Posterior vena cava (tissue), 2 donors: ENCODE data around the gene TACC2. TPM values are rescaled to one million over a fixed set of nuclear protein-coding genes. Genes with fewer than 3 reads are reported as not detected.
"Not testable (repeated sequence)": the region's sequence is repeated elsewhere in the genome, so short reads cannot be mapped to it uniquely, and the experiment has no call there.

Source experiments
- DNase-seq: peaks from one replicate; pipeline ENCODE4 v3.0.0-alpha.2; 2020; ENCODE audit warnings: low spot score
- intact Hi-C, 2 donors: fragments of 100-400 bp; cut with DNase I; formaldehyde crosslinking; loops; one replicate each; pipeline versions ENCODE4 v1.14.1 to v1.14.2; 2022 to 2023
- total RNA-seq, 2 donors: library from RNA; stranded (reverse); fragmentation: NEBNext Ultra II Directional; extraction: Animal tissue kit (Norgen Biotek cat#: 25700); gene quantifications; one replicate each; pipeline ENCODE4 v1.2.1, GENCODE V29; 2021
- donor health status: DM: yes; HTN: yes; CAD: no.
- donor health status: DM: yes; HTN: yes; CAD: no.

The TACC2 gene
- total RNA-seq, 2 donors from 2014 or later, result 54.6 to 75.8 TPM

DNA sequence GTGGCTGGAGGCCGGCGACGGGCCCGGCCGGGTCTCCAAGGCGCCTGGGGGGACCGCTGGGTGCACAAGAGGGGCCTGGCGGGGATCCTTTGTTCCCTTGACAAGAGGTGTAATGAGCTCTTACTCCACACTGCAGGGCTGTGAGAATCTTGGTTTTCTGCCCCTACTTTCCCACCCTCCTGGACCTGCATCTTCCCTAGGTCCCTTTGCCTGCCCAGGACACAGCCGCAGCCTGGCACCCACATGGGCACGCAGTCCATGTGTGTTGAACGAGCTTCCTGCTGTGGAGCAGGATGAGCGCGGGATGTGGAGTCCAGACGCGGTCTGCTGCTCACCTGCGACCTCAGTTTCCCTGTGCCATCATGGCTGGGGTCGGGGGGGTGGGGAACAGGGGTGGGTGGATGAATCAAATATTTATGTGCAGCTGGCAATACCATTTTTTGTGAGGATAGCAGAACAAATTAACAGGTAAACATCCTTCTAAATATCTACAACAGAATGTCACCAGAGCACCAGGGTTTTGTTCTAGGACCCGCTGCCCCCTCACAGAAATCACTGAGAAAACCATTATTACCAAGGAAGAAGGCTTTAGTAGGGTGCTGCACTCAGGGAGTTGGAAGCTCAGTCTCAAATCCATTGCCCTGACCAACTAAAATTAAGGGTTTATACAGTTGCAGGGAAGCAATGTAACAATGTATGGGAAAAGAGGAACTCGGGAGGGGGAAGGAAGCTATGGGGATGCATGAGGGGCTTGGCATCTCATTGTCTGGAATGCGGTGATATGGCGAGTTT lies 13.5 kb upstream of the TACC2 start:
- intact Hi-C loops, result loop anchor here in 1 of 2 donors (5.0 kb wide), 1 partner anchor 48 kb away; the partner anchor contains the start of gene ATE1
- DNase-seq, result no peak

DNA sequence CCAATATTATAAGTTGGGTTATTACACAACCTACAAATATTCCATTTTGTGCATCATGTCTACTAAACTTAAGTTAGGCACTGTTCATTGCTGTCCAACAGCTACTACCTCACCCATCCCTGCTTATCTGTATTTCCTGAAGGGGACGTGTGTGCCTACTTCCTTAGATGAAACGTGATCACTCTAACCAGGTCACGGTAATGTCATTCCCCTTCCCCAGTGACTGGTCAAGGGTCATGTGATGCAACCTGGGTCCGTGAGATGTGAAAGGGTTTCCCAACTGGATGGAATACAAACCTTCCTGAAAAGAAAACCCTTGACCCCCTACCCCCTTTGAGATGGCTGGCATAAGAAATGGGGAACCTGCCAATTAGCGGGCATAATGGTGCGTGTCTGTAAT lies 12.4 kb upstream of the TACC2 start:
- intact Hi-C loops, result loop anchor here in 1 of 2 donors (5.0 kb wide), 1 partner anchor 49 kb away; the partner anchor contains the start of gene ATE1
- DNase-seq, result no peak

DNA sequence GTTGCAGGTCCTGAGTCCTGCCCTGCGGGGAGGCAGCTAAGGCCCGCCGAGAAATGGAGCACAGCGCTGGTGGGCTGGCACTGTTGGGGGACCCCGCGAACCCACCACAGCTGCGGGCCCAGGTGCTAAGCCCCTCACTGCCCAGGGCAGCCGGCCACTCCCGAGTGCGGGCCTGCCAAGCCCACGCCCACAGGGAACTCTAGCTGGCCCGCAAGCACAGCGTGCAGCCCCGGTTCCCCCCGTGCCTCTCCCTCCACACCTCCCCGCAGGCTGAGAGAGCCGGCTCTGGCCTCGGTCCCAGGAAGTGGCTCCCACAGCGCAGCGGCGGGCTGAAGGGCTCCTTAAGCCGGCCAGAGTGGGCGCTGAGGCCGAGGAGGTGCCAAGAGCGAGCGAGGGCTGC lies 10.5 kb upstream of the TACC2 start:
- intact Hi-C loops, result loop anchor here in 1 of 2 donors (5.0 kb wide), 1 partner anchor 51 kb away; the partner anchor contains the start of gene ATE1
- no peak for DNase-seq

DNA sequence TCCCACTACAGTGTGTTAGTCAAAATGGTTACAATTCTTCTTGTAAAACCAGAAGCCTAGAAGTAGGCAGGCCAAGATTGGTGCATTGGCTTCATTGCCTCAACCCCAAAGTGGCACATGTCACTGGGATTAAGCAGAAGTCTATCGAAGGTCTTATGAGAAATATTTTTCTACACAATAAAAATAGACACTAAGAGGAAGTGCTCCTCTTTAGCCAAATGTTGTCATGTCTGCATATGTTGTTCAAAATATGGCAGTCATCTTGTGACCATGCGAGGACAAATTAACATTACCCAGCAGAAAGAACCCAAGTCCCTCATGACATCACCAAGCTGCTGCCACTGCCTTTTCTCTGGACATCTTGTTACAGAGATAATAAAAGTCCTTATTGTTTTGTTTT lies 7.6 kb upstream of the TACC2 start:
- no peak for DNase-seq
- intact Hi-C loops, result loop anchor here in 1 of 2 donors (10.0 kb wide), 1 partner anchor 393 kb away; the partner anchor contains the start of gene PLEKHA1

DNA sequence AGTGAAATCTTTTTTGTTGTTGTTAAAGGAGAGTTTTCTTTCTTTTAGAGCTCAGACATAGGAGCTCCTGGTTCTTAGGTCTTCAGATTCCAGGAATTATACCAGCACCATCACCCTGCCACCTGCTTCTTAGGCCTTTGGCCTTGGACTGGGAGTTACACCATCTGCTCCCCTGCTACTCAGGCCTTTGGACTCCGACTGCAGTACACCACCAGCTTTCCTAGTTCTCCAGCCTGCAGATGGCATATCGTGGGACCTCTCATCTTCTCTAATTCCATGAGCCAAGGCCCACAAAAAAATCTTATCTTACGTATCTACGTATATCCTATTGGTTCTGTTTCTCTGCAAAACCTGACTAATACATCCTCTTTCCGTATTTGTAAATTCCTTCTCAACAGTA lies 5.1 kb upstream of the TACC2 start:
- DNase-seq, result no peak
- intact Hi-C loops, result loop anchor here in 1 of 2 donors (10.0 kb wide), 1 partner anchor 391 kb away; the partner anchor contains the start of gene PLEKHA1

DNA sequence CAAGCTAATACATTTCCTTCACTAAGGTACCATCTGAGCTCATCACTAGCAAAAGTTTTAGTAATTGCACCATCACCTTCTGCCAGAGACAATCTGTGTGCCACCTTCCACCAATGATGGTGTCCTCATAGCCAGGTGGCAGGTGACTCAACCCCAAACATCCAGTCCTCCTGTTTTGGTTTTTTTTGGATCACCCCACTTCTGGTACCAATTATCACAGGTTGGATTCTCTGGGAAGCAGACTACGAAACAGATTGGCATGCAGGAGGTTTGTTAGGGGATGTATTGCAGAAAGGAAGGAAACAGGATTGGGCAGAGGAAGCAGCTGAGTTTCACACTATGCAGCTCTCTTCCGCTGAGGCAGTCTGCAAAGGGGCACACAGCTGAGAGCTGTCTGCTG lies 4.5 kb upstream of the TACC2 start:
- DNase-seq, result no peak
- intact Hi-C loops, result loop anchor here in 1 of 2 donors (10.0 kb wide), 1 partner anchor 390 kb away; the partner anchor contains the start of gene PLEKHA1

DNA sequence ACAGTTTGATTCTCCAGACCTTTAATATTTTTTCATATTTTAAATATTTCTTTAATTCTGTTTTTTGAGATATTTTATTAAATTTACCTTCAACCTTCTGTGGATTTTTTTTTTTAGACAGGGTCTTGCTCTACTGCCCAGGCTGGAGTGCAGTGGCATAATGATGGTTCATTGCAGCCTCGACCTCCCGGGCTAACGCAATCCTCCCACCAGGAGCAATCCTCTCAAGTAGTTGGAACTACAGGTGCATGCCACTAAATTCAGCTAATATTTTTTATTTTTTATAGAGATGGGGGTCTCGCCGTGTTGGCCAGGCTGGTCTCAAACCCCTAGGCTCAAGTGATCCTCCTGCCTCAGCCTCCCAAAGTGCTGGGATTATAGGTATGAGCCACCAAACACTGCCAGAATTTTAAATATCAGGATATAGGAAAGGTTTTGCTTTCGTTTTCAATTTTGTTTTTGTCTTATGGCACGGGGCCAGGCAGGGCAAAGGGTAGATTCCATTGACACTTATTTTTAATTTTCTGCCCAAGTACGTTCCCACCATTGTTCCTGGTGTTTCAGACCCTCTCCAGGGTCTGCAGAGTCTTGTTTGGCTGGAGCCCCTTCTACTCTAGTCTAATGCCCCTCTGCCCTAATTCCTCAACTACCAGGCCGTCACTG lies 1.2 kb downstream of the TACC2 start:
- intact Hi-C loops, result loop anchor here (5.0 kb wide), 2 partner anchors 52 to 887 kb away; partner anchors contain the start of gene FAM24B (in 1 of the 2)
- no peak for DNase-seq

DNA sequence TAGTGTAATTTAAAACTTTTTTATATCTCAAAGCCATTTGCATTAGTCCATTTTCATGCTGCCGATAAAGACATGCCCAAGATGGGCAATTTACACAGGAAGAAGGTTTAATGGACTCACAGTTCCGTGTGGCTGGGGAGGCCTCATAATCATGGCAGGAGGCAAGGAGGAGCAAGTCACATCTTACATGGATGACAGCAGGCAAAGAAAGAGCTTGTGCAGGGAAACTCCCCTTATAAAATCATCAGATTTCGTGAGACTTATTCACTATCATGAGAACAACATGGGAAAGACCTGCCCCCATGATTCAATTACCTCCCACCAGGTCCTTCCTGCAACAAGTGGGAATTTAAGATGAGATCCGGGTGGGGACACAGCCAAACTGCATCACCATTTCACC lies 2.8 kb downstream of the TACC2 start:
- not testable (repeated sequence) for DNase-seq
- intact Hi-C loops, result loop anchor here (5.0 kb wide), 2 partner anchors 51 to 886 kb away; partner anchors contain the start of gene FAM24B (in 1 of the 2)

DNA sequence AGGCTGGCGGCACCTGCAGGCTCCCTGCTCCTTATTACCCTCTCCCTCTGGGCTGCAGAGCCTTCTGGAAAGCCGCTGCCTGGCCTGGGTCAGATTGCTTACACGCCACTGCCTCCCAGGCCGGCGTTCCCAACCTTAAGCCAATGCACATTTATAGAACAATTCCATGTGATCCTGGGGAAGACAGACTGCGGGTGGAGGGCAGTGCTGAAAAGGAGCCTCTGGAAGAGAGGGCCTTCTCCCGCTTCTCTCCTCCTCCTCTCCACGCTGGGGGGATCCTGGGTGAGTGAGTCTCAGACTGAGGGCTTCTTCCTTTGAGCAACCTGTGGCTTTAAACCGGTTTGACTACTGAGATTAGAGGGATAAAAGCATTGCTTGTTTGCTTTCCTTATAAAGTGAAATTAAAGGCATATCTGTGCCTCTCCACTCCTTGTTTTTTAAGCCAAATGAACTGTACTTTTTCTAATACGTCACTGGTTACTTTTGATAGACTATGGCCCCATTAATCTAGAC lies 5.5 kb downstream of the TACC2 start:
- DNase-seq, result no peak
- intact Hi-C loops, result loop anchor here (5.0 kb wide), 2 partner anchors 48 to 883 kb away; partner anchors contain the start of gene FAM24B (in 1 of the 2)

DNA sequence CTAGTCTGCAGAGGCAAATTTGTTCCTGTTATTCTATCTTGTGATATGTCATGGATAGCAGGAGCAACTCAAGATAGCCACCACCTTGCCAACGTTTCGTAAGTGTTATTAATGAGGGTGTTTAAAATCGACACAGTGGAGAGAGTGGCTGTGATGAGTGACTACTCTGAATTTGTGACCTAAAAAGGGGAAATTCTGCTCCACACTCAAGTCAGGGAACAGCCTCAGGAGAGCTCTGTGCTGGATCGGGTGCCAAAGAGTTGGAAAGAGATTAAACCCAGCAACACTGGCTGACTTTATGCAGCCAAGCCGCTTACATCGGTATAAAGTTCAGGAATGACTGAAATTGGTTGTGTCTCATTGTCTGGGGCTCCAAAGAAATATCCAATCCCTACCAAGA lies 9.5 kb downstream of the TACC2 start:
- intact Hi-C loops, result no loop called here
- no peak for DNase-seq

DNA sequence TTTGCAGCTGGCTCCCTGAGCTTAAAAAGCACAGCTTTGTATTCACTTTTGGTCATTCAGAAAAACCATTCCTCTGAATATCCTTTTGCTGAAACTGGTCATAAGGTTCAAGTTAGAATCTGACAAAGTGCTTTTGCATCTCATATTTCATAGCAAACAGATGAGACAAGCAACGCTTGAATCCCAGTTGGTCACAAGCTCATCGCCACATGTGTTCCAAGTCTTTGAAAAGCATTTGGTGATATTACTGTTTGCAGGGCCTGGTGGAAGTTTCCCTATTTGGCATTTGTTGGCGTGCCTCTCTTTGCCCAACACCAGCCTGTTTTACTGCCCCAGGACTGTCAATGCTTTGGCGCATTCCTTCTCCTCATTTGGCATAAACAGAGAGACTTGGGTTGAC lies 10.3 kb downstream of the TACC2 start:
- no peak for DNase-seq
- intact Hi-C loops, result no loop called here

DNA sequence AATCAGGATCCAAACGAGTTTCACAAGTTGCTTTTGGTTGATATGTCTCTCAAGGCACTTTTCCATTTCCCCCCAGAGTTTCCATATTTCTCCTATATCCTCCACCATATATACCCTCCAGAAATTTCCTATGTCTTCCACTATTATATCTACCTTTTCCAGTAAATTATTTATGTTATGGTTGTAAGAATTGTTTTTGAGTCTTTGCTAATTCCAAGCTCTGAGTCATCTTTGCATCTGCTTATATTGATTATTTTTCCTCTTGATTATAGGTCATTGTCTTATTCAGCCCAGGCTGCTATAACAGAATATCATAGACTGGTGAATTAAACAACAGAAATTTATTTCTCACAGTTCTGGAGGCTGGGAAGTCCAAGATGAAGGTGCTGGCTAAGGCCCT lies 12.7 kb downstream of the TACC2 start:
- no peak for DNase-seq
- intact Hi-C loops, result no loop called here

DNA sequence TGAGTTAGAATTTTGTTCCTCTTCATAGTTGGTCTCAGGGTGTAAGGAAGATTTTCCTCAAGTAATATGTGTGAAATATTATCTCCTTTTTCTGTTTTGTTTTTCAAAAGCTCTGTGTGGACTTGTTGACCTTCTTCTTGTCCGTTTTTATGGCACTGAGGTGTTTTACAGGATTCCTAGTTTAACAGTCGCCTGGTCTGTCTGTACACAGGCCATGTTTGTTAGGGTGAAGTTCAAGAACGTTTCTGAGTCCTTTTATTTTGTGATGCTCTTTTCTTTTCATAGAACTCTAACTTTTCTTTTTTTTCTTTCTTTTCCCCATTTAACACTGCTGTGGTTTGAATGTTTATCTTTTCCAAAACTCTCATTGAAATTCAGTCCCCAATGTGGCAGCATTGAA lies 18.5 kb downstream of the TACC2 start:
- no peak for DNase-seq
- intact Hi-C loops, result no loop called here

DNA sequence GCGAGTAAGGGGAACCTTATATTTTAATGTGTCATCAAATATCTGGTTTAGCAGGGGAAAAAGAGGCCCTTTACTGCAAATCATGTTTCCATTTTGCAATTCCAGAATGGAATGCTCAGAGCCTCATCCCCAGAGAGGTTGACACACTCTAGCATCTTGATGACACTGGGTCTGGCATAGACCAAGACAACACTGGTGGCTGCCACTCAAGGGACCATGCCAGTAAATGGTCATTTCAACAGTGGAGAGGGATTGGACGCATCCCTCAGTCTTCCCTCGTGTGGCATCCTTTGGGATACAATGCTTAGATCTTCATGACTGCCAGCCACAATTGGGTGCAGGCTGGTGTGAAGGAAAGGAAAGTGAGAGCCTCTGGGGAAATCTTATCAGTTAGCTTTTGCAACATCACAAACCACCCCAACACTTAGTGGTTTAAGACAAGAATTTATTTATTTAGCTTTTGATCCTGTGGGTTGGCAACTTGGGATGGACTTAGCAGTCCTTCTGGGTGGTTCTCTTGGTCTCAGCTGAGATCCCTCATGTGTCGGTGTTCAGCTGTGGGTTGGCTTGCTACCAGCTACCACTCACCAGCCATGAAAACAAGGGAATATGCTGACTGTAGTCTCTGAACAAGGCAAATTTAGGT lies 21.6 kb downstream of the TACC2 start:
- no peak for DNase-seq
- intact Hi-C loops, result no loop called here

DNA sequence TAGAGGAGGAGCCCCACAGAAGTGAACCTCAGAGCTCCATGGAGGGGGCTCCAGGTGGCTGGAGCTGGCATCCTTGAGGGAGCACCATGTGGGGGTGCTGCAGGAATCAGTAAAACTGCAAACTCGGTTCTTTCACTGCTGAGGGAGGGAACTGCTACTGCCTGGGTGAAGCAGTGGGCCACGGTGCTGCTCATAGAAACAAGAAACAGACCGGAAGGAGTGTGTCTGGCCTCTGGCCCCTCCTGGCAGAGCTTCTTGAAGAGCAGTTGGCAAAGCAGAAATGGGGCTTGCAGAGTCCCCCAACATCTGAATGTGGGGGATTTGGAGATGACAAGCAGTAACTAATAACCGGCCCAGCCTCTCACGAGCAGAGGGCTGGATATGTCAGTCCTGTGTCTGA lies 23.8 kb downstream of the TACC2 start:
- DNase-seq, result no peak
- intact Hi-C loops, result no loop called here

DNA sequence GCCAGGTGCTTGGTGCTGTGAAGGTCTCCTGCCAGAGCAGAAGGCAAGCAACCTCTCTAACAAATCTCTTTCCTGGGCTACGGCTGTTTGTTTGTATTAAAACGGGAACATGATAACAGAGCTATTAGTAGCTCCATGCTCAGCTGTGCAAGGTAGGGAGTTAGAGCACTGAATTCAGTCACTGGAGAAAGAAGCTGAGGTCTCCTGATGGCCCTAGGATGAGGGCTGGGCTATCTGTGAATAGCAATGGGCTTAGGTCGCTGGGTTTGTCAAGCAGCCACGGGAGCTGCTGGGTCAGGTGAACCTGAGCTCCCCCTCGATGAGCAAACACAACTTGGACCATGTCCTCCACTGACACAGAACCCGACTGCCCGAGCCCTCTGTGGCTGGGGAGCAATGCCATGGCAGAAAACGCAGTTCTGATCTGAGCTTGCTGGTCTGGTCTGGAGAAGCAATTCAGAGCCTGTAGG lies 24.4 kb downstream of the TACC2 start:
- intact Hi-C loops, result no loop called here

DNA sequence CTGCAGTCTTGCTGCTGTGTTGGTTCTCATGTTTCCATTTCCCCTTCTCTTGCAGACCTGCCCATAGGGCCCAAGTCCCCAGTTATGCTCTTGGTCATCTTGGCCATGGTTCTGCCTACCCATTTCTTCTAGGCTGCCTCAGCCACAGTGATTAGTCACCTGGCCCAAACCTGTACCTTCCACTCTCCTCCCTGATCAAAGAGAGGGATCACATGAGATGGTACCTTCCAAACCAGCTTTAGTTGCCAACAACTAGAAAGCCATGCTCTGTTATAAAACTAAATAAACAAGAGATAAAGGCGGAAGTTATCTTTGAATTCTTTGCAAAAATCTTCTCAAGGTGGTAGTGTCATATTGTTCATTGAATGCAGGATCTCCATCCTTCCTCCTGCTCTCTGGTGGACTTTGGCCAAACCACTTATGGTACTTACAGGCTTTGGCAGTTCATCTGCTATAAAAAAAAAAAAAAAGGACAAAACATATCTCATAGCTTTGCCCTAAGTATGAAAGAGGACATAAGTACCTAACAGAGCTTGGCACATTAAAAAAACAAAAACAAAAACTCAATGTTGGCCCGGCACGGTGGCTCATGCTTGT lies 25.8 kb downstream of the TACC2 start:
- intact Hi-C loops, result no loop called here
- no peak for DNase-seq

More for the DNA sequence above, 24.4 kb downstream of the TACC2 start:
- no peak for DNase-seq

DNA sequence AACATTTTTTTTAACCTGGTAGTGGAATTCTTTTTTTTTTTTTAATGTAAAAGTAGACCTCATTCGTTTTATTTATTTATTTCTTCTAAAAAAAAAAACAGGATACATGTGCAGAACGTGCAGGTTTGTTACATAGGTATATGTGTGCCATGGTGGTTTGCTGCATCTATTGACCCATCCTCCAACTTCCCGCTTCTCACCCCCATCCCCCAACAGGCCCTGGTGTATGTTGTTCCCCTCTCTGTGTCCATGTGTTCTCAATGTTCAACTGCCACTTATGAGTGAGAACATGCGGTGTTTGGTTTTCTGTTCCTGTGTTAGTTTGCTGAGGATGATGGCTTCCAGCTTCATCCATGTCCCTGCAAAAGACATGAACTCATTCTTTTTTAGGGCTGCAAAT lies 29.0 kb downstream of the TACC2 start:
- intact Hi-C loops, DNase-seq: not testable (repeated sequence)

DNA sequence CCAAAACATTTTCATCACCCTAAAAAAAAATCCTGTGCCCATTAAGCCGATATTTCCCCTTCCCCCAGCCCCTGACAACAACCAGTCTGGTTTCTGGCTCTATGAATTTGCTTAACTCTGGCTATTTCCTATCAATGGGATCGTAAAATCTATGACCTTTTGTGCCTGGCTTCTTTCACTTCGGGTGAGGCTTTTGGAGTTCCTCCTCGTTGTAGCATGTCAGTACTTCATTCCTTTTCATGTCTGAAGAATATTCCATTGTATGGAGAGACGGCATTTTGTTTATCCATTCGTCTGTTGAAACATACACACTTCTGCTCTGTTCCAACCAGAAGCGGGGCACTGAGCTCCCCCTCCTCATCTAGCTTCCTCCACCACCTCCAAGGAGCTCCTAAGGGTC lies 29.5 kb downstream of the TACC2 start:
- no peak for DNase-seq
- intact Hi-C loops, result no loop called here
